Lower leg skin (tissue), 4 donors: ENCODE results near the gene AFF2. TPM values are rescaled to one million over a fixed set of nuclear protein-coding genes. Genes with fewer than 3 reads are reported as not detected.

Experiments used
- DNase-seq, 2 donors: peaks; one replicate each; pipeline ENCODE4 v3.0.0-alpha.2; 2019; ENCODE audit warnings: low spot score in 2 of 2
- H3K4me3 ChIP-seq: fragments of 200-600 bp; sonication (generic); 2 replicates; pipeline ENCODE4 v1.5.1; 2017; ENCODE audit warnings: mild to moderate bottlenecking, low read depth; ENCODE audit not compliant: poor library complexity, severe bottlenecking
- POLR2A ChIP-seq, 2 donors: fragments of 450-650 bp; IDR thresholded peaks; one replicate each; pipeline ENCODE4 v1.6.1; 2016 to 2017; ENCODE audit warnings: antibody characterized with exemption in 2 of 2, mild to moderate bottlenecking in 1 of 2, moderate library complexity in 1 of 2
- WGBS, 2 donors: methylation state at CpG; one replicate each; pipeline ENCODE4 v1.1.5; 2018; 5-methylcytosine and 5-hydroxymethylcytosine counted together
- intact Hi-C: fragments of 100-400 bp; cut with DNase I; formaldehyde crosslinking; loops from one replicate; pipeline ENCODE4 v1.15.0; 2023; ENCODE audit warnings: low total_unique reads
- total RNA-seq, 4 donors: library from RNA; depleted of rRNA; stranded (reverse); fragments of >200 nt; gene quantifications; one replicate each; pipeline ENCODE4 v1.1.0, GENCODE V29; 2016
- TF ChIP-seq, protein P1 (sequence below), 3 donors: fragments of 450-650 bp; IDR thresholded peaks; one replicate each; pipeline ENCODE4 v1.5.1; 2016; ENCODE audit warnings: antibody characterized with exemption in 3 of 3, mild to moderate bottlenecking in 3 of 3, moderate library complexity in 2 of 3

The AFF2 gene
- total RNA-seq, 4 donors from 2014 or later: 1.1 to 6.4 (median 2.5) TPM

DNA sequence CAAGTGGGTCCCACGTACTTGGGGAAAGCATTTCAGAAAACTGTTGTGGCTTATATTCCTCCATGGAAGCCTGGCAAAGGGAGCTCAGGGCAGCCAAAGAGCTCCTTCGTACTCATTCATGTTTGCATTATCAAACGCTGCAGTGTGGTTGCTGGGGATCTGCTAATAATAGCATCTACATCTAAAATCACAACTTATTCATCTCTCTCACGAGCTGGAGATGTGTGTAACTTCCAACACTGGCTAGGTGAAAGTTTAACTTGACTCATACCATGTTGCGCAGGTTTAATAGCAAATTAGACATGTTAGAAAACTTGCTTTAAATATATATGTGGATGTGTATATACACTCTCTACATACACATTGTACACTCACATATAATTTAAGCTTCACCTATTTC is 415.1 kb downstream of the AFF2 start:
- TF ChIP-seq, protein P1, sequence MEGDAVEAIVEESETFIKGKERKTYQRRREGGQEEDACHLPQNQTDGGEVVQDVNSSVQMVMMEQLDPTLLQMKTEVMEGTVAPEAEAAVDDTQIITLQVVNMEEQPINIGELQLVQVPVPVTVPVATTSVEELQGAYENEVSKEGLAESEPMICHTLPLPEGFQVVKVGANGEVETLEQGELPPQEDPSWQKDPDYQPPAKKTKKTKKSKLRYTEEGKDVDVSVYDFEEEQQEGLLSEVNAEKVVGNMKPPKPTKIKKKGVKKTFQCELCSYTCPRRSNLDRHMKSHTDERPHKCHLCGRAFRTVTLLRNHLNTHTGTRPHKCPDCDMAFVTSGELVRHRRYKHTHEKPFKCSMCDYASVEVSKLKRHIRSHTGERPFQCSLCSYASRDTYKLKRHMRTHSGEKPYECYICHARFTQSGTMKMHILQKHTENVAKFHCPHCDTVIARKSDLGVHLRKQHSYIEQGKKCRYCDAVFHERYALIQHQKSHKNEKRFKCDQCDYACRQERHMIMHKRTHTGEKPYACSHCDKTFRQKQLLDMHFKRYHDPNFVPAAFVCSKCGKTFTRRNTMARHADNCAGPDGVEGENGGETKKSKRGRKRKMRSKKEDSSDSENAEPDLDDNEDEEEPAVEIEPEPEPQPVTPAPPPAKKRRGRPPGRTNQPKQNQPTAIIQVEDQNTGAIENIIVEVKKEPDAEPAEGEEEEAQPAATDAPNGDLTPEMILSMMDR (IDR thresholded peaks at IDR 0.05): no peak
- no peak for TF ChIP-seq POLR2A (IDR thresholded peaks at IDR 0.05)
- intact Hi-C loops: no loop called here
- WGBS, 2 donors: 66 to 90% methylated on average over 5 of the region's 5 CpGs
- no peak for DNase-seq
- no peak overlapping the region for H3K4me3 ChIP-seq

DNA sequence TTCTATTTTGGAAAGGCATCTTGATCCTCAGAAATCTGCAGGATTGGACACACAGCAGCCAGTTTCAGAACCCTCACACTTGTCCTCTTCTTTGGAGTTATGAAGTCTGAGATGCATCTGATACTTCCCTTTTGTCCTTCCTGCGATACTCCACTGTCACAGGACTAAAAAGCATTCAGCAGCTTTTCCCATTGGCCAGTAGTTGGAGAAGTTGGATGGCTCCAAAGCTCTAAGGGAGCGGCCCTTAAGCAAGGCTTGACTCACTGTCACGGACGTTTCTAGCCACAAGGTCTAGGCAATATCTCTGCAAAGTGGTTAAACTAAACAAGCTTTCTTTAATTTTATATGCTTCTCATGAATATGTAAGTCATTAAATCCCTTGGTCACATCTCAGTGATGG is 417.0 kb downstream of the AFF2 start:
- intact Hi-C loops: no loop called here
- no peak for TF ChIP-seq POLR2A (IDR thresholded peaks at IDR 0.05)
- TF ChIP-seq, protein P1 (IDR thresholded peaks at IDR 0.05): no peak
- WGBS, 2 donors: 77 to 79% methylated on average over 4 of the region's 4 CpGs
- H3K4me3 ChIP-seq: no peak overlapping the region
- DNase-seq: no peak

DNA sequence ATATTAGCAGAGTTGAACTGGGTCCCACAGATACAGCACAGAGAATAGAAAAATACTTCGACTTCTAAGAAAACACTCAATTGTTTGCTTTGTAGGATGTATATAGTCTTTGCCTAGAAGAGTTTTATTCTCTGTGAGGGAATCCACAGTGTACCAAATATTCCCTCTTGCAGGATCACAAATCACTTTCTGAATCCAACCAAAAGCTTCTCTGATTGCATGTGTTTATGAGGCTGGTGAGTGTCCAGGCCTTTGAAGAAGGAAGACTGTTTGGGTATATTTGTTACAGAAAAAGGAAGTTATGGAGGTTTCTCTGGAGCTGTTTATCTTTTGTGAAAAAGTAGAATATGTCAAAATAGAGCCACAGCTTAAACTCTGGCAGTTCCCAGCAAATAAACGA is 423.2 kb downstream of the AFF2 start:
- DNase-seq: no peak
- intact Hi-C loops: no loop called here
- WGBS, 2 donors: 59 to 81% methylated on average over 2 of the region's 2 CpGs
- TF ChIP-seq, protein P1 (IDR thresholded peaks at IDR 0.05): no peak
- no peak for TF ChIP-seq POLR2A (IDR thresholded peaks at IDR 0.05)
- H3K4me3 ChIP-seq: no peak overlapping the region

GRCh38 chrX:148926371-148926770 is 426.0 kb downstream of the AFF2 start:
- TF ChIP-seq POLR2A (IDR thresholded peaks at IDR 0.05): no peak
- TF ChIP-seq, protein P1 (IDR thresholded peaks at IDR 0.05): no peak
- WGBS, 2 donors: 82 to 90% methylated on average over 4 of the region's 4 CpGs
- no peak overlapping the region for H3K4me3 ChIP-seq
- no peak for DNase-seq
- intact Hi-C loops: no loop called here

DNA sequence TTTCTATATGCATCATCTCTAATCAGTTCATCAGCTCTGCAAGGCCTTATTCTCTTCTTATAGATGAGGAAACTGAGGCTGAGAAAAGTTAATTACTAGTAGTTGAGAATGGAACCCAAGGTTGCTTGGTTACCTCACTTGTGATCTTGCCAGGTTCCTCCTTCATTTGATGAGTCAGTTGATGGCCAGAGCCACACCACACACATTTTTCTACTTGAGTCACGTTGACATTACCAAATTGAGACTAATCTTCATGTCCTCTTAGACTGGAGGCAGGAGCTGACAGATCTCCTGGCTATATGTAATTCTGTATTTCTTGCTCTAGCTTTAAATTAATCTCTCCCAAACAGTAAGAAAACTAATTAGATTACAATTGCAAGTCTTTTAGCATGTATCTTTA is 428.4 kb downstream of the AFF2 start:
- WGBS, 2 donors: 18 to 20% methylated on average over 1 of the region's 1 CpG
- TF ChIP-seq, protein P1 (IDR thresholded peaks at IDR 0.05): no peak
- TF ChIP-seq POLR2A (IDR thresholded peaks at IDR 0.05): no peak
- no peak overlapping the region for H3K4me3 ChIP-seq
- DNase-seq: no peak
- intact Hi-C loops: no loop called here

DNA sequence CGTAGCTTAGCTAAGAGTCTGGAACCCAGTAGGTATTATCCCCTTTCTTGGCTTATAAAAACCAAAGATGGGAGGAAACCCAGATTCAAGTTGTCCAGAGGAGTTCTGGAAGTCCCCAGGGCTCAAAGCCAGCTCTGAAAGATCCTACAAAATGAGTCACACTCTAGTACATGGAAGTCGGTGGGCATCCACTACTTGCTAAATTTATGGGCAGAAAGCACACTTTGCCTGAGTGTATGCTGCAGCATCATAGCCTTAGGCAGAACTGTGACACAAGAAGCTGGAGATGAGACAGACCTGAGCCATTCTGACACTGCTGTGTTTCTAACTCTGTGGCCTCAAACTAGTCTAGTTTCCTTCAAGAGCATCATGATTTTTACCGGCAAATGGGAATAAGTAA is 429.3 kb downstream of the AFF2 start:
- H3K4me3 ChIP-seq: no peak overlapping the region
- TF ChIP-seq POLR2A (IDR thresholded peaks at IDR 0.05): no peak
- TF ChIP-seq, protein P1 (IDR thresholded peaks at IDR 0.05): no peak
- intact Hi-C loops: no loop called here
- no peak for DNase-seq
- WGBS, 2 donors: 40 to 55% methylated on average over 3 of the region's 3 CpGs
